Pancreas (tissue), 10 donors: ENCODE results near the gene SMOC1. TPM values are rescaled to one million over a fixed set of nuclear protein-coding genes. Genes with fewer than 3 reads are reported as not detected.

Experiments used
- ATAC-seq, 4 donors: fragments of 200-7000 bp; cut with Tn5 transposase; one replicate each; pipeline versions ENCODE4 v1.8.0 to v1.9.1; 2020; ENCODE audit warnings: mild to moderate bottlenecking in 4 of 4, moderate library complexity in 4 of 4
- DNase-seq, 6 donors: peaks; one replicate each; pipeline ENCODE4 v3.0.0-alpha.2; 2020
- FAIRE-seq: peaks from 2 replicates; lab custom pipeline; 2012; peaks lifted over from hg19 to GRCh38; lab: Jason Lieb, UNC
- H3K27ac ChIP-seq, 4 donors: fragments of 200-600 bp; sonication (generic); 1 replicate in 3 of 4; 2 replicates in 1 of 4; pipeline versions ENCODE4 v1.5.0 to v1.8.0; 2020
- H3K27me3 ChIP-seq, 4 donors: fragments of 200-600 bp; one replicate each; pipeline ENCODE4 v1.8.0; 2021
- H3K36me3 ChIP-seq, 3 donors: fragments of 200-600 bp; sonication (generic) in 1 of 3; one replicate each; pipeline versions ENCODE4 v1.5.0 to v1.8.0; 2020 to 2021
- H3K4me1 ChIP-seq, 3 donors: fragments of 200-600 bp; one replicate each; pipeline ENCODE4 v1.8.0; 2021
- H3K4me3 ChIP-seq, 4 donors: fragments of 200-600 bp; sonication (generic) in 2 of 4; one replicate each; pipeline versions ENCODE4 v1.5.0 to v1.8.0; 2020 to 2021
- H3K9me3 ChIP-seq, 4 donors: fragments of 200-600 bp; one replicate each; pipeline ENCODE4 v1.8.0; 2021
- whole genome bisulfite sequencing, 2 donors: extraction: QIAGEN DNeasy Blood & Tissue Kit; methylation state at CpG; one replicate each; pipeline ENCODE4 v1.1.7; 2013; 5-methylcytosine and 5-hydroxymethylcytosine counted together
- intact Hi-C, 3 donors: fragments of 100-400 bp; cut with DNase I; formaldehyde crosslinking; loops; one replicate each; pipeline versions ENCODE4 v1.11.1 to v1.14.2; 2022
- polyA plus RNA-seq, 2 donors: library from polyadenylated mRNA; stranded (reverse); fragments of 200-250 nt; gene quantifications; one replicate each; pipeline ENCODE4 v1.2.3, GENCODE V29; 2013
- total RNA-seq, 6 donors: library from RNA; stranded (reverse); fragmentation: NEBNext Ultra II Directional in 4 of 6; extraction: Animal tissue kit (Norgen Biotek cat#: 25700) in 4 of 6; gene quantifications; one replicate each; pipeline versions ENCODE4 v1.2.1 to v1.2.4, GENCODE V29; 2021 to 2023
- TF ChIP-seq, protein P1 (sequence below), 4 donors: fragments of 200-600 bp; sonication (generic) in 3 of 4; IDR thresholded peaks; one replicate each; pipeline versions ENCODE4 v1.5.0 to v1.8.0; 2021; ENCODE audit warnings: antibody characterized with exemption in 4 of 4
- donor health status: healthy with polysubstance abuse.
- donor health status: DM: no; HTN: no; CAD: no; lungs with moderate emphysema.
- donor health status: DM: no; HTN: no; CAD: no.
- donor health status: control.
- donor health status: control.
- donor health status: Bipolar disorder and iron deficiency.
- donor health status: DM: yes; HTN: yes; CAD: no.
- donor health status: DM: no; HTN: no; CAD: no.
- donor health status: DM: no; HTN: no; CAD: no.
- donor health status: DM: yes; HTN: yes; CAD: no.

SMOC1 gene
- total and polyA plus RNA-seq, 8 donors: 2.2 to 55.7 (median 6.3) TPM

DNA sequence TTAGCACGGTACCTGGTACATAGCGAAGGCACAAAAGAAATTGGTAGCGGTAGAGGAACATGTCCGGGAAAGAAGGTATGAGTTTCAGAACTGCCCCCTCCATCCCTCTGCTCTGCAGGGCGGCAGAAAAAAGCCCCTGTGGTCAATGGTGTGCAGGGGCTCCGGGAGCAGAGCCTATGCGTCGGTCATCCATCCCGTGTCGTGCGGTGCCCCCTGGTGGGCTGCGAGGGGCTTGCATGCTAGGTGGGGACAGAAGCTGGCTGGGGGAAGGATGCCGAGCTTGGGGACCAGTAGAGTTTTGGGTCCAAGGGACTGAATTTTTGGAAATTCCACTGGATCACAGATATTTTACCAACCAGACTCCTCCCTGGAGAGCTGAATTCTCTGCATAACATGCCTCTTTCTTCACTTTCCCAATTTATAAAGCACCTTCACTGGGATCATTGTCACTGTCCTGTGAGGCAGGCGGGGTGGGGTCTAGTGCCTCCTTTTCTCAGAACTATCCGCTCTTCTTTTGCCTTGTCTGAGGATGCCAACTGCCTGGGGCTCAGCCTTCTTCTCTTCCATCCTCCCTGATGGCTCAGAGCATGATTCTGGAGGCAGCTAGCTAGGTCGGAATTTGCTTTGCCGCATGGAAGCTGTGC is 148.7 kb downstream of the SMOC1 start:
- TF ChIP-seq, protein P1, sequence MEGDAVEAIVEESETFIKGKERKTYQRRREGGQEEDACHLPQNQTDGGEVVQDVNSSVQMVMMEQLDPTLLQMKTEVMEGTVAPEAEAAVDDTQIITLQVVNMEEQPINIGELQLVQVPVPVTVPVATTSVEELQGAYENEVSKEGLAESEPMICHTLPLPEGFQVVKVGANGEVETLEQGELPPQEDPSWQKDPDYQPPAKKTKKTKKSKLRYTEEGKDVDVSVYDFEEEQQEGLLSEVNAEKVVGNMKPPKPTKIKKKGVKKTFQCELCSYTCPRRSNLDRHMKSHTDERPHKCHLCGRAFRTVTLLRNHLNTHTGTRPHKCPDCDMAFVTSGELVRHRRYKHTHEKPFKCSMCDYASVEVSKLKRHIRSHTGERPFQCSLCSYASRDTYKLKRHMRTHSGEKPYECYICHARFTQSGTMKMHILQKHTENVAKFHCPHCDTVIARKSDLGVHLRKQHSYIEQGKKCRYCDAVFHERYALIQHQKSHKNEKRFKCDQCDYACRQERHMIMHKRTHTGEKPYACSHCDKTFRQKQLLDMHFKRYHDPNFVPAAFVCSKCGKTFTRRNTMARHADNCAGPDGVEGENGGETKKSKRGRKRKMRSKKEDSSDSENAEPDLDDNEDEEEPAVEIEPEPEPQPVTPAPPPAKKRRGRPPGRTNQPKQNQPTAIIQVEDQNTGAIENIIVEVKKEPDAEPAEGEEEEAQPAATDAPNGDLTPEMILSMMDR (IDR thresholded peaks at IDR 0.05): peak; percentile 80 to 93 (median 83)
- Histone ChIP-seq H3K27ac (no peak overlapping the region), H3K36me3 (no peaks in the 10 kb centered on the region), H3K9me3 (no peaks in the 10 kb centered on the region), H3K4me3 (no peak overlapping the region), H3K4me1 (no peaks in the 10 kb centered on the region), H3K27me3 (no peaks in the 10 kb centered on the region)
- WGBS, 2 donors: 32 to 35% methylated on average over 17 of the region's 17 CpGs
- intact Hi-C loops: loop anchor here (5.0 to 10.0 kb wide), 4 partner anchors 153 to 213 kb away; partner anchors contain the start of gene SMOC1 (in 1 of the 3)
- FAIRE-seq (no peak), DNase-seq (peak; percentile 40 to 95 (median 76)), ATAC-seq (peak; percentile 70 to 97 (median 92))

DNA sequence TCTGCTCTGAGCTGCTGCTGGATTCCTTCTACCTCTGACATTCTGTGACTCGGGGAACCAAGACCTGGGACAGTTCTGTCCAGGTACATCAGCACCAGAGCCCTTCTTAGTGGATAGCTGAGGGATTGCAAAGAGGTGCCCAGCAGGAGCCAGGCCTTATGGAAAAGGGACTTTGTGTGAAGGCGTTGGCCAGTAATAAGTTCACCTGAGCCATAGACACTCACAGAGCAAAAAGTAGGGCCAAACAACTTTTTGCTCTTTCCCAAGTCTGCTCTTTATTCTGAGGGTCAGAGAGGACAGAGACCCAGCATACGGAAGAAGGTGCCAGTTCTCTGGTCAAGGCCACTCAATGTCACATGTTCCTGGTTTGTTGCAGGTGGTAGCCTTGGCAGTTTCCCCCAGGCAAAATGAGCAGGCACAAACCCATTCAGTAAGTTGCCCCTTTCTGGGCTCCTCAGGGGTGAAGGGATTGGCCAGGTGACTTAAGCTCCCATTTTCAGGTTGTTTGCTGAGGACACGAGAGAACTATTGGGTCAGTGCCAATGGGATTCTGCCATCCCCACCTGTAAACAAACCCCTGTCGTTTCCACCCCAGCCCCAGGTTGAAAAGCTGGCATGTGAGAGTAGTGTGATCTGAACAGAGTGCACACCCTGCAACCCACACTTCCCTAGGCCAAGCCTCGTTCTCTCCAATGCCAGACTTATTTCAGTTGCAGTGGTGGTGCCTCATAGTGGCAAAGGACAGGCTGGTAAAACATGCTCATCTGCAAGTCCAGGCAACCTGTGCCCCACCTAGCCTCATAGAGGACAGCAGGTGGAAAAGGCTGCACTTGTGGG is 150.3 kb downstream of the SMOC1 start:
- Histone ChIP-seq H3K4me1 (no peaks in the 10 kb centered on the region), H3K36me3 (no peaks in the 10 kb centered on the region), H3K27ac (no peak overlapping the region), H3K4me3 (no peak overlapping the region), H3K27me3 (no peaks in the 10 kb centered on the region), H3K9me3 (no peaks in the 10 kb centered on the region)
- FAIRE-seq (no peak), ATAC-seq (no peak), DNase-seq (no peak)
- TF ChIP-seq, protein P1 (IDR thresholded peaks at IDR 0.05): no peak
- 43 to 45% methylated on average over 6 of the region's 6 CpGs for WGBS, 2 donors
- intact Hi-C loops: loop anchor here (5.0 to 10.0 kb wide), 4 partner anchors 155 to 215 kb away; partner anchors contain the start of gene SMOC1 (in 1 of the 3)

DNA sequence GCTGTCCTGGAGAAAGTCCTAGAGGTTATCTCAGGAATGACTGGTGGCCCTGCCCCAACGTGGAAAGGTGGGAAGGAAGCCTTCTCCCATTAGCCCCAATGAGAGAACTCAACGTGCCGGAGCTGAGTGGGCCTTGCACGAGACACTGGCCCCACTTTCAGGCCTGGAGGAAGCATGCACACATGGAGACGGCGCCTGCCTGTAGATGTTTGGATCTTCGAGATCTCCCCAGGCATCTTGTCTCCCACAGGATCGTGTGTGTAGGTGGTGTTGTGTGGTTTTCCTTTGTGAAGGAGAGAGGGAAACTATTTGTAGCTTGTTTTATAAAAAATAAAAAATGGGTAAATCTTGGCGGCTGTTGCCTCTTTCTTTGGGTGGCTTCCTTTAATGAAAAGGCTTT is 152.8 kb downstream of the SMOC1 start:
- TF ChIP-seq, protein P1 (IDR thresholded peaks at IDR 0.05): no peak
- no peaks in the 10 kb centered on the region for H3K9me3 ChIP-seq
- H3K27ac ChIP-seq: no peak overlapping the region
- intact Hi-C loops: no loop called here
- no peak for ATAC-seq
- no peak for FAIRE-seq
- H3K4me1 ChIP-seq: no peaks in the 10 kb centered on the region
- 79 to 86% methylated on average over 9 of the region's 9 CpGs for WGBS, 2 donors
- no peaks in the 10 kb centered on the region for H3K36me3 ChIP-seq
- no peak overlapping the region for H3K4me3 ChIP-seq
- DNase-seq: no peak
- no peaks in the 10 kb centered on the region for H3K27me3 ChIP-seq

DNA sequence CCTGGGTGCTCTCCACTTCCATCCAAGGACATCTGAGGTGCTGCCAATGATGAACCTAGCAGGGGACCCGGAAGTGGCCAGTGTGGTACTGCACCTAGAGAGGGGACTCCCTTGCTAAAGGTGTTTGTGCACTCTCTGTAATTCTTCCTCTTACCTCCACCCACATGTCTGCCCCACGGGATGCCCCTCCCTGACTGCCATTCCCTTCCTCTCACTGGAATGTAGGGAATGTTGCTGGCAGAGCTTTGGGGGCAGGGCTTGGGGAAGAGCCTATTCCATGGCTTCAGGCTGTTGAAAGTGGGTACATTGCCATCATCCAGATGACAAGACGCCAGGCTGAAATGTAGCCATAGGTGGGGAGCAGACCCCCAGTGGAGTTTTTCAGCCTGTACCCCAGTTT is 153.2 kb downstream of the SMOC1 start:
- H3K4me3 ChIP-seq: no peak overlapping the region
- 57 to 67% methylated on average over 3 of the region's 3 CpGs for WGBS, 2 donors
- H3K27ac ChIP-seq: no peak overlapping the region
- TF ChIP-seq, protein P1 (IDR thresholded peaks at IDR 0.05): no peak
- intact Hi-C loops: no loop called here
- FAIRE-seq (no peak), DNase-seq (no peak), ATAC-seq (peak in 2 of 4 donors; percentile 40 to 50)
- H3K27me3 ChIP-seq: no peaks in the 10 kb centered on the region
- H3K9me3 ChIP-seq: no peaks in the 10 kb centered on the region
- no peaks in the 10 kb centered on the region for H3K36me3 ChIP-seq
- H3K4me1 ChIP-seq: no peaks in the 10 kb centered on the region
